Right lobe of liver (tissue), 4 donors: ENCODE data around the gene INPP5B.

Experiments
- POLR2A ChIP-seq: fragments of 450-650 bp; IDR thresholded peaks from one replicate; pipeline ENCODE4 v1.6.1; 2017; ENCODE audit warnings: antibody characterized with exemption, mild to moderate bottlenecking
- TF ChIP-seq, protein P1 (sequence below), 4 donors: fragments of 200-600 bp in 3 of 4; fragments of 450-650 bp in 1 of 4; IDR thresholded peaks; one replicate each; pipeline versions ENCODE4 v1.5.1 to v1.8.0; 2016 to 2022; ENCODE audit warnings: antibody characterized with exemption in 4 of 4, mild to moderate bottlenecking in 2 of 4
- donor health status: DM: no; HTN: no; CAD: no.
- donor health status: DM: no; HTN: no; CAD: no.
- donor health status: DM: no; HTN: yes; CAD: no.

DNA sequence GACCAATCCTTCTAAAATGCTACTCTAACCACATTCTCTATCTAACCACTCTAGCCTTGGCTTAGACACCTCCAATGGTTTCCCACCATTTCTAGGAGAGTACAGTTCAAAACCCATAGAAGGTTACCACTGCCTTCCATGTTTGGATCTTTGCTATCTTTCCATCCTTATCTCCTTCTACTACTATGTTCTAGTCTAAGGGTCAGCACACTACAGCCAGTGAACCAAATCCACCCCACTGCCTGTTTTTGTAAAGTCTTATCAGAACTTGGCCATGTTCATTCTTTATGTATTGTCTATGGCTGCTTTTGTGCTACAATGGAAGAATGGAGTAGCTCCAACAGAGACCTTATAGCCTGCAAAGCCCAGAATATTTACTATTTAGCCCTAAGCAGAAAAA, 93.7 kb downstream of the INPP5B start:
- no peak for TF ChIP-seq POLR2A
- TF ChIP-seq, protein P1, sequence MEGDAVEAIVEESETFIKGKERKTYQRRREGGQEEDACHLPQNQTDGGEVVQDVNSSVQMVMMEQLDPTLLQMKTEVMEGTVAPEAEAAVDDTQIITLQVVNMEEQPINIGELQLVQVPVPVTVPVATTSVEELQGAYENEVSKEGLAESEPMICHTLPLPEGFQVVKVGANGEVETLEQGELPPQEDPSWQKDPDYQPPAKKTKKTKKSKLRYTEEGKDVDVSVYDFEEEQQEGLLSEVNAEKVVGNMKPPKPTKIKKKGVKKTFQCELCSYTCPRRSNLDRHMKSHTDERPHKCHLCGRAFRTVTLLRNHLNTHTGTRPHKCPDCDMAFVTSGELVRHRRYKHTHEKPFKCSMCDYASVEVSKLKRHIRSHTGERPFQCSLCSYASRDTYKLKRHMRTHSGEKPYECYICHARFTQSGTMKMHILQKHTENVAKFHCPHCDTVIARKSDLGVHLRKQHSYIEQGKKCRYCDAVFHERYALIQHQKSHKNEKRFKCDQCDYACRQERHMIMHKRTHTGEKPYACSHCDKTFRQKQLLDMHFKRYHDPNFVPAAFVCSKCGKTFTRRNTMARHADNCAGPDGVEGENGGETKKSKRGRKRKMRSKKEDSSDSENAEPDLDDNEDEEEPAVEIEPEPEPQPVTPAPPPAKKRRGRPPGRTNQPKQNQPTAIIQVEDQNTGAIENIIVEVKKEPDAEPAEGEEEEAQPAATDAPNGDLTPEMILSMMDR (IDR thresholded peaks at IDR 0.05): no peak
